PFSK-1 (cell line): ENCODE data around the gene RPL36.

Experiments used
- FOXP2 ChIP-seq: optimal IDR thresholded peaks from 2 replicates; pipeline ENCODE3; 2011; ENCODE audit warnings: borderline replicate concordance, control low read depth, inconsistent platforms; ENCODE audit not compliant: insufficient read depth; ENCODE audit errors: extremely low read length, extremely low read depth
- POLR2AphosphoS5 ChIP-seq: IDR thresholded peaks from 2 replicates; pipeline ENCODE4 v1.6.1; 2012; ENCODE audit warnings: low read depth, mild to moderate bottlenecking, control low read depth, low read length, moderate library complexity
- REST ChIP-seq, 2 experiments: IDR thresholded peaks; 2 replicates each; pipeline versions ENCODE4 v1.6.1 to v1.8.0; 2011 to 2012; ENCODE audit warnings: low read depth in 2 of 2, low read length in 2 of 2, control low read depth in 1 of 2, inconsistent platforms in 1 of 2, mild to moderate bottlenecking in 1 of 2, moderate library complexity in 1 of 2; ENCODE audit not compliant: insufficient read depth in 1 of 2
- SIN3A ChIP-seq: IDR thresholded peaks from 2 replicates; pipeline ENCODE4 v1.6.1; 2012; ENCODE audit warnings: mild to moderate bottlenecking, low read length, moderate library complexity, borderline replicate concordance; ENCODE audit not compliant: insufficient read depth
- TAF1 ChIP-seq: IDR thresholded peaks from 2 replicates; pipeline ENCODE4 v1.6.1; 2012; ENCODE audit warnings: low read length, control low read depth, borderline replicate concordance; ENCODE audit not compliant: insufficient read depth

Gene RPL36

GRCh38 chr19:5665781-5666513 is 24.1 kb upstream of the RPL36 start:
- TF ChIP-seq FOXP2: no peak
- 0 out of 2 replicates have a peak, but pooled peaks have one; percentile 49 for TF ChIP-seq SIN3A

GRCh38 chr19:5666921-5667610 is 23.0 kb upstream of the RPL36 start:
- TF ChIP-seq REST (IDR thresholded peaks at IDR 0.05; ENCODE audit: insufficient read depth in 1 of 2, low read depth in 2 of 2, low read length in 2 of 2): no peak
- no peak for TF ChIP-seq FOXP2
- TF ChIP-seq SIN3A: no peak
- no peak for TF ChIP-seq POLR2AphosphoS5
- TF ChIP-seq TAF1: no peak

- no peak for TF ChIP-seq SIN3A
These were observed 22.3 kb upstream of the RPL36 start for GRCh38 chr19:5667751-5668271.

- TF ChIP-seq POLR2AphosphoS5 (0 out of 2 replicates have a peak, but pooled peaks have one; percentile 10), SIN3A (no peak)
These were observed 20.9 kb upstream of the RPL36 start for GRCh38 chr19:5669212-5669611.

GRCh38 chr19:5671600-5671999 is 18.5 kb upstream of the RPL36 start:
- TF ChIP-seq SIN3A (no peak), TAF1 (no peak), REST (IDR thresholded peaks at IDR 0.05; ENCODE audit: insufficient read depth in 1 of 2, low read depth in 2 of 2, low read length in 2 of 2) (no peak), POLR2AphosphoS5 (no peak), FOXP2 (no peak)

GRCh38 chr19:5672708-5673459 is 17.2 kb upstream of the RPL36 start:
- no peak for TF ChIP-seq FOXP2
- no peak for TF ChIP-seq SIN3A
- no peak for TF ChIP-seq TAF1
- TF ChIP-seq REST (IDR thresholded peaks at IDR 0.05; ENCODE audit: insufficient read depth in 1 of 2, low read depth in 2 of 2, low read length in 2 of 2): no peak
- no peak for TF ChIP-seq POLR2AphosphoS5
